Non-pigmented ciliary epithelial cell (primary cell): ENCODE data around the gene FOXI1.
"Not testable (repeated sequence)": the region's sequence is repeated elsewhere in the genome, so short reads cannot be mapped to it uniquely, and the experiment has no call there.

Experiments used
- DNase-seq: peaks from one replicate; pipeline ENCODE4 v3.0.0-alpha.2; 2010; ENCODE audit warnings: low read depth

The FOXI1 gene

DNA sequence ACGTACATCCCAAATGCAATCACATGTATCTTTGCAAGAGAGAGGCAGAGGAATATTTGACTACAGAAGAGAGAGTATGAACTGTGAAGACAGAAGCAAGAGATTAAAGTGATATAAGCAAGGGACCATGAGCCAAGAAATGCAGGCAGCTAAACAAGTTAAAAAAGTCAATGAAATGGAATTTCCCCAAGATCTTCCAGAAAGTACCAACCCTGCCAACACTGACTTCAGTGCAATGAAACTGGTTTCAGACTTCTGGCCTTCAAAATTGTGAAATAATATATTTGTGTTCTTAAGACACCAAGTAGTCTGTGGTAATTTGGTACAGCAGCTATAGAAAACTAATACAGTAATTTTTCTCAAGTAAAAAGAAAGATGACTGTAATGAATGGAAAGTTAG, 20.9 kb downstream of the FOXI1 start:
- DNase-seq: no peak

DNA sequence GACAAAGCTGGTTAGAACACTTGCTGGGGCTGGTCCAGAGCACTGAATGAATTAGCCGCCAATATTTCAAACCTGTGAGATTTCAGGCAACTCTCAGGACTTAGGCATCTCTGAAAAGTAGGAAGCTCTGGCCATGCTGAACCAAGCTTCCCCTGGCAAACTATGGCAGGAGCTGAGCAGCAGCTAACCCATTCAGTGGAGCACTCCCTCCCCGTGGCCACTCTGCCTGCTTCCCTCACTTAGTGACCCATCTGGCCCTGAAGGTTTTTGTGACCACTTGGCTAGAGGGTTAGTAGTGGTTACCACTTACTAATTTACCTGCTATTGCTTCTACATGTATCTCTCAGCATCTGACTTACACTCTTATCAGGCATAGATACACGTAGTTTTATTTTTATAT, 25.5 kb downstream of the FOXI1 start:
- DNase-seq: no peak

- DNase-seq: peak; percentile 36
These were observed 26.7 kb downstream of the FOXI1 start for GRCh38 chr5:170132269-170132975.

DNA sequence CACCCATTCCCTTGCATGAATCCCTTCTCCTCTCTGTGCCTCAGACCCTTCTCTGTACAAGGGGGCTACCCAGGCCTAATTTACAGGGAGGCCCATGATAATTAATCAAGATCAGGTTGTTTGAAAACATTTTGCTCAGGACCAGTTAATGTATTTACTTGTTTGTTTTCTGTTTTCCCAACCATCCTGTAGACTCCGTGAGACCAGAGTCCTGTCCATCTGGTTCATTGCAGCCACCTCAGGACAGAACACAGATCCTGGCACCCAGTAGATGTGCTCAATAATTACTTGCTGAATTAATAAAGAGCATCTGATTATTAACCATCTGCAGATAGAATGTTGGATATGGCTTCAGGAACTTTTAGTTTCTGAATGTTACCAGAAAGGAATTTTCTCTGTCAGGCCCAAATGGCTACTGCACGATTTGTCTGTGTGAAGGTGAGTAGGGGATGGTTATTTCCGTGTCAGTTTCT, 27.3 kb downstream of the FOXI1 start:
- no peak for DNase-seq

- DNase-seq: no peak
These were observed 30.2 kb downstream of the FOXI1 start for GRCh38 chr5:170135796-170136490.

GRCh38 chr5:170136506-170136905, 30.8 kb downstream of the FOXI1 start:
- DNase-seq: no peak

GRCh38 chr5:170137694-170138214, 32.1 kb downstream of the FOXI1 start:
- DNase-seq: no peak

GRCh38 chr5:170138273-170138672, 32.6 kb downstream of the FOXI1 start:
- DNase-seq: no peak

DNA sequence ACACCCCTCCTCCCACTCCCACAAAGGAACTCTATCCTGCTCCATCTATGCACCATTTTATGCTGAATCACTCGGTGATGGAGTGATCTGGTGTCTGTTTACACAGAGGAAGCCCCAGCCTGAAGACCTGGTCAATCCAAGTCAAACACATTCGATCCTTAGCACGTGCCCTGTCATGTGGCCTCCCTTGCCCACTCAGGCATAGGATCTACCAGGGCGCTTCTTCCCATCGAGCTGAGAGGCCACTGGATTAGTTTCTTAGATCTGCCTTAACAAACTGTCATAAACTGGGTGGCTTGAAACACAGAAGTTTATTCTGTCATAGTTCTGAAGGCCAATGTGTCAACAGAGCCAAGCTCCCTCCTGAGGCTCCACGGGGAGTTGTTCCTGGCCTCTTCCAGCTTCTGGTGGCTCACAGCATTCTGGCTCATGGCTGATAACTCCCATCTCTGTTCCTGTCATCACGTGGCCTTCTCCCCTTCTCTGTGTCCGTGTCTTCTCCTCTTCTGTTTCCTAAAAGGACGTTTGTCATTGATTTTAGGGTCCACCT, 34.2 kb downstream of the FOXI1 start:
- DNase-seq: no peak

DNA sequence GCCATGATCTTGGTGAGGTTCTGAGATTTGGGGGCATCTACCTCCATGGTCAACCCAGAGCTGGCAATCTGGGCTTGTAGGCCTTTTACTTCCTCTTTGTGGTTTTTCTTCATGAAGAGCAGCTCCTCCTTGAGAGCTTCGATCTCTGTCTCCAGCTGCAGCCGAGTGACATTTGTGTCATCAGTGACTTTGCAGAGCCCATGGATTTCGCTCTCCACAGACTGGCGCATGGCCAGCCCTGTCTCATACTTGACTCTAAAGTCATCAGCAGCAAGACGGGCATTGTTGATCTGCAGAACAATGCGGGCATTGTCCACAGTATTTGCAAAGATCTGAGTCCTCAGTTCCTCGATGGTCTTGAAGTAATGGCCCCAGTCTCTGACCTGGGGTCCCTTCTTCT, 35.5 kb downstream of the FOXI1 start:
- not testable (repeated sequence) for DNase-seq

DNA sequence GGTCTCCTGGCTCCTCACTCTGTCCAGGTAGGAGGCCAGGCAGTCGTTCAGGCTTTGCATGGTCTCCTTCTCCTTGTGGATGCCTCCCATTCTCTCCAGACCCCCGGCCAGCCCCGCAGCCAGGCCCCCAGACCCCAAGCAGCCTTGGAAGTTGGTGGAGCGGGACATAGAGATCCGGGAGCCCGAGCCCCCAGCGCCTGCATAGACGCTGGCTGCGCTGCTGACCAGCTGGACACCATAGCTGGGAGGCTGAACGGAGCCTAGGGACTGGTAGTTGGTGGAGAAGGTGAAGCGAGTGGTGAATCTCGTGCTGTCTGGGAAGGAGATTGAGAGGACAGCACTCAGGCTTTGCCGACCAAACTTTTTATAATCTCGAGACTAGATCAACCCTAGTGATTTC, 35.9 kb downstream of the FOXI1 start:
- DNase-seq: no peak

DNA sequence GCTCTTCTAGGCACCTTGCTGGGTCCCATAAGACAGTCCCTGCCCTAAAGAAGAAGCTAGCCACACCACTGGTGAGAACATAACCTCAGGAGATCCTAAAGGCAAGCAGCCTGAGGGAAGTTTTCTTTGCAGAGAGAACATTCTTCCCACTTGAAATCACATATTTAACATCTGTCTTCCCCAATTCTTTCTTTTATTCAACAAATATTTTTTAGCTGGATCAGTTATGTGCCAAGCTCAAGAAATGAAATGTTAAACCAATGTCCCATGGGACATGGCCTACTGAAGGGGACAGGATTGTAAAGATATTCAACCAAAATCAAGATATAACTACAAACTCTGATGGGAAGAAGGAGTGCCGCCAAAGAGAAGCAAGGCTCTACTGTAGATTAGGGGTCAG, 36.5 kb downstream of the FOXI1 start:
- no peak for DNase-seq

DNA sequence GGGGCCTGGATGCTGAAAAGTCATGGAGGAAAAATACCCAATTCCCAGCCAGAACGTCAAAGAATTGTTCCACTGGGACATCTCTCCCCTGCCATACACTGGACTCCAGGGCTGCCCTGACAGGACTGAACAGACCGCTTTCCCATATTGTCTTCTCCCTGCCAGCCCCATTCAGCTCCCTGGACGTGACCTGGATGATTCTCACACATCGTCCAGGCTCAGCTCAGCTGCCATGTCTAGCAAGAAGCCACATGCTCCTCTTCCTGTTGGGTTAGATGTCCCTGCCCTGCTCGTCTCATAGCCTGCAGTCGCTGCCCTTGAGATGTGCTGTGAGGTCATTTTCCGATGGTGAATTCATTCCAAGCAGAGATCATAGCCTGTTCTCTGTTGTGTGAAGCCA, 37.4 kb downstream of the FOXI1 start:
- no peak for DNase-seq

GRCh38 chr5:170143710-170144109, 38.0 kb downstream of the FOXI1 start:
- no peak for DNase-seq

- no peak for DNase-seq
These were observed 38.8 kb downstream of the FOXI1 start for GRCh38 chr5:170144286-170145023.

DNA sequence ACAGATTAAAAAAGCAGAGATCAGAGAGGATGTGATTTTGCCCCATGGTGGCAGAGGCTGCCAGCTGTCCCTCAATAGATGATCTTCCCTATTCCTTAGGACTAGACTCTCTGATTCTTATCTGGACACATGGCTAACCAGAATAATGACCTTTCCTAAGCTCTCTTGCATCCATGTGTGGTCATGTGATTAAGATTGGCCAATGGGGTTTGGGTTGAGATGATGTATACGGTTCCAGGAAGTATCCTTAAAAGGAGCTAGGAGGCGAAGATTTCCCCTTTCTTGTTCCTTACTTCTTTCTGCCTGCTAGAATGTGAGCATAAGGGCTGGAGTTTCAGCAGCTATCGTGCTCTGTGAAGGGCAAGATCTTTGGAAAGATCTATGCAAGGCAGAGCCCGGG, 39.8 kb downstream of the FOXI1 start:
- no peak for DNase-seq

DNA sequence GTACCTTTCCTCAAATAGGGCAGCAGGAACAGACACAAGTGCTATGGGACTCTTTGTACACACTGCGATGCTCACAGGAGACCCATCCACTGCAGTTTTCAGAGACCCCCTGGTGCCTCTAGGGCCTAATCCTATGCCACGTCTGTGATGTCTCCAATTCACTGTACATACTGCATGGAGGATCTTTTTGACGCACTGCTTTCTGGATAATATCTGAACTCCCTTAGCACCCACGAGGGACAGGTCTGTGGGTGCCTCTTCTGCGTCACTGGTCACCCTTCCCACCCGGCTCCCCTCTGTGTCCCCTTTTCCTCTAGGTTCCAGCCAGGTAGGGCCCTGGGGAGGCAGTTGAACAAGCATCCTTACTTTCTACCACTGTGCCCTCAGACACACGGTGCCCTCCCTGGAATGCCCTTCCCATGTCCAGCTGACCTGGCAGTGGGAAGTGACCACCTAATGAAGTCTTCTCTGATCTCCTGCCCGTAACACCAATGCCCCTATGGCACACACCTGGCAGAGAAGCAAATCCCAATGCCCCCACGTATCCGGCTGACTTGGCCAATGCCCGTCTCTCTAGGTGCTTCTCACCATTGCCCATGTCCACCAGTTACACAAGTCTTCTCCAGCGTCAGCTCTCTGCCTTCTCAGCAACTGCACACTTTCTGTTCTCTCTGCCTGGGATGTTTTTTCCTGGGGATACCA, 41.5 kb downstream of the FOXI1 start:
- DNase-seq: no peak

GRCh38 chr5:170147753-170148264, 42.1 kb downstream of the FOXI1 start:
- DNase-seq: no peak

- DNase-seq: no peak
These were observed 42.9 kb downstream of the FOXI1 start for GRCh38 chr5:170148430-170149205.

DNA sequence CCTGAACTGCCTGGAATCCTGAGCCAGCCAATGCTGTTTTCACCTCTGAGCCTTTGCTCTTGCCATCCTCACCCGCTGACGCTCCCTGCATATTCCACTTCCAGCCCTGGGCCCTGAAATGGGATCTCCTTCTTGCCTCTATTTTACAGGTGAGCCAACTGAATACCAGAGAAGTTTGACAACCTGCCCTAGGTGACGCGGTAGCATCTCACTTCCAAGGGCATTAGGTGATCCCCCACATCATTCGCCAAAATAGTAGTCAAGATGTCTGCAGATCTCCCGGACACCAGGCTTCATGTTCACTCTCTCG, 43.5 kb downstream of the FOXI1 start:
- no peak for DNase-seq

DNA sequence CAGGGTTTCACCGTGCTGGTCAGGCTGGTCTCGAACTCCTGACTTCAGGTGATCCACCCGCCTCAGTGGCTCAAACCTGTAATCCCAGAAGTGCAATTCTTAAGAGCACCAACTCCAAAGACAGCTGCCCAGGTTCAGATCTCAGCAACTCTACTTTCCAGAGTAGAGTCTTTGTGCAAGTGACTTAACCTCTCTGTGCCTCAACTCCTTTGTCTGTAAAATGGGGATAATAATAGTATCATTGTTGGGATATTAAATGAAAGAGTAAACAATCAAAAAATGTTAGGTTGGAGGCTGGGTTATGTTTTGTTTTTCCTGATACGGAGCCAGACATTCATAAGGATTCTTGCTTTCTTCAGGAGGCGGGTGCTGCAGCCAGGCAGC, 45.0 kb downstream of the FOXI1 start:
- no peak for DNase-seq
